Measurements from ENCODE around the gene KRTAP4-2. TPM values are rescaled to one million over a fixed set of nuclear protein-coding genes. Genes with fewer than 3 reads are reported as not detected.
"Not testable (repeated sequence)": the region's sequence is repeated elsewhere in the genome, so short reads cannot be mapped to it uniquely, and the experiment has no call there.

The KRTAP4-2 gene
- total RNA-seq, 2 experiments from 2014 or later = not detected

GRCh38 chr17:41148971-41149651 lies 28.9 kb downstream of the KRTAP4-2 start:
- H3K27ac Mint-ChIP-seq; H3K4me1 Mint-ChIP-seq; CTCF ChIA-PET; DNase-seq; H3K9me3 Mint-ChIP-seq (ENCODE audit: low read depth); H3K4me3 Mint-ChIP-seq; H3K36me3 Mint-ChIP-seq; ATAC-seq: not testable (repeated sequence)
- peaks cover 11% of the 10 kb centered on the region for H3K27me3 Mint-ChIP-seq

GRCh38 chr17:41147531-41148204 lies 30.4 kb downstream of the KRTAP4-2 start:
- CTCF ChIA-PET = no interaction called here
- ATAC-seq (no peak), DNase-seq (no peak)
- H3K36me3 Mint-ChIP-seq = peaks cover 4% of the 10 kb centered on the region
- H3K27ac Mint-ChIP-seq = no peak overlapping the region
- H3K9me3 Mint-ChIP-seq (ENCODE audit: low read depth) = peaks cover 7% of the 10 kb centered on the region
- H3K27me3 Mint-ChIP-seq = peaks cover 2% of the 10 kb centered on the region
- no peaks in the 10 kb centered on the region for H3K4me1 Mint-ChIP-seq
- H3K4me3 Mint-ChIP-seq = no peak overlapping the region

GRCh38 chr17:41145261-41145660 lies 32.8 kb downstream of the KRTAP4-2 start:
- no peak for ATAC-seq
- H3K4me3 Mint-ChIP-seq = no peak overlapping the region
- peaks cover 2% of the 10 kb centered on the region for H3K27me3 Mint-ChIP-seq
- DNase-seq = no peak
- H3K27ac Mint-ChIP-seq = no peak overlapping the region
- H3K9me3 Mint-ChIP-seq (ENCODE audit: low read depth) = peaks cover 13% of the 10 kb centered on the region
- peaks cover 4% of the 10 kb centered on the region for H3K36me3 Mint-ChIP-seq
- CTCF ChIA-PET = no interaction called here
- H3K4me1 Mint-ChIP-seq = no peaks in the 10 kb centered on the region

GRCh38 chr17:41144846-41145245 lies 33.2 kb downstream of the KRTAP4-2 start:
- Mint-ChIP-seq H3K4me3 (no peak overlapping the region), H3K36me3 (peaks cover 4% of the 10 kb centered on the region), H3K9me3 (ENCODE audit: low read depth) (peaks cover 13% of the 10 kb centered on the region), H3K4me1 (no peaks in the 10 kb centered on the region), H3K27ac (no peak overlapping the region), H3K27me3 (peaks cover 2% of the 10 kb centered on the region)
- no peak for ATAC-seq
- no peak for DNase-seq
- CTCF ChIA-PET = no interaction called here

GRCh38 chr17:41141361-41141760 lies 36.7 kb downstream of the KRTAP4-2 start:
- Mint-ChIP-seq H3K9me3 (ENCODE audit: low read depth) (peaks cover 19% of the 10 kb centered on the region), H3K36me3 (peaks cover 7% of the 10 kb centered on the region), H3K27me3 (peaks cover 4% of the 10 kb centered on the region)

GRCh38 chr17:41140360-41141131 lies 37.5 kb downstream of the KRTAP4-2 start, which contains the start of gene KRTAP4-6:
Gene KRTAP4-6, minus strand, starts transcription at chr17:41140544. Its CDS starts 57 bp downstream, at chr17:41140487.
- H3K27me3 Mint-ChIP-seq = peaks cover 4% of the 10 kb centered on the region
- CTCF ChIA-PET = no interaction called here
- no peak within 1 kb of the TSS for H3K27ac Mint-ChIP-seq
- peaks cover 7% of the 10 kb centered on the region for H3K36me3 Mint-ChIP-seq
- H3K4me3 Mint-ChIP-seq = no peak within 1 kb of the TSS
- no peak for DNase-seq
- no peak for ATAC-seq
- H3K9me3 Mint-ChIP-seq (ENCODE audit: low read depth) = peaks cover 19% of the 10 kb centered on the region
- H3K4me1 Mint-ChIP-seq = no peaks in the 10 kb centered on the region

More at GRCh38 chr17:41141361-41141760, 36.7 kb downstream of the KRTAP4-2 start:
- DNase-seq (no peak), ATAC-seq (no peak)
- CTCF ChIA-PET = no interaction called here
- H3K27ac Mint-ChIP-seq = no peak overlapping the region
- no peak overlapping the region for H3K4me3 Mint-ChIP-seq
- H3K4me1 Mint-ChIP-seq = no peaks in the 10 kb centered on the region

GRCh38 chr17:41139865-41140264 lies 38.2 kb downstream of the KRTAP4-2 start:
- peaks cover 19% of the 10 kb centered on the region for H3K9me3 Mint-ChIP-seq (ENCODE audit: low read depth)
- CTCF ChIA-PET, H3K27me3 Mint-ChIP-seq, H3K27ac Mint-ChIP-seq, DNase-seq, H3K36me3 Mint-ChIP-seq, ATAC-seq, H3K4me3 Mint-ChIP-seq, H3K4me1 Mint-ChIP-seq: not testable (repeated sequence)

- ATAC-seq (no peak), DNase-seq (no peak)
- peaks cover 3% of the 10 kb centered on the region for H3K9me3 Mint-ChIP-seq (ENCODE audit: low read depth)
- no peaks in the 10 kb centered on the region for H3K4me1 Mint-ChIP-seq
- H3K27me3 Mint-ChIP-seq = peaks cover 9% of the 10 kb centered on the region
- no peaks in the 10 kb centered on the region for H3K36me3 Mint-ChIP-seq
- CTCF ChIA-PET = no interaction called here
- H3K27ac Mint-ChIP-seq = no peak overlapping the region
- H3K4me3 Mint-ChIP-seq = no peak overlapping the region
Observed at GRCh38 chr17:41133880-41134735, 43.9 kb downstream of the KRTAP4-2 start.

- H3K36me3 Mint-ChIP-seq = no peaks in the 10 kb centered on the region
- ATAC-seq (no peak), DNase-seq (no peak)
- no peaks in the 10 kb centered on the region for H3K4me1 Mint-ChIP-seq
- no peak overlapping the region for H3K27ac Mint-ChIP-seq
- no peak overlapping the region for H3K4me3 Mint-ChIP-seq
- no peaks in the 10 kb centered on the region for H3K9me3 Mint-ChIP-seq (ENCODE audit: low read depth)
- CTCF ChIA-PET = no interaction called here
- H3K27me3 Mint-ChIP-seq = peaks cover 11% of the 10 kb centered on the region
Observed at GRCh38 chr17:41131979-41132378, 46.0 kb downstream of the KRTAP4-2 start.

Other genes starting within 250 kb of the KRTAP4-2 start
- gene KRT23, start 240.6 kb downstream of the KRTAP4-2 start, total RNA-seq = not detected
- gene KRT39, start 211.3 kb downstream of the KRTAP4-2 start, total RNA-seq = not detected
- gene KRT40, start 193.9 kb downstream of the KRTAP4-2 start, total RNA-seq = not detected
- not detected for gene KRTAP3-3, start 184.1 kb downstream of the KRTAP4-2 start, total RNA-seq
- not detected for gene KRTAP3-2, start 178.3 kb downstream of the KRTAP4-2 start, total RNA-seq
- gene KRTAP3-1, start 169.1 kb downstream of the KRTAP4-2 start, total RNA-seq = not detected
- not detected for gene KRTAP1-5, start 151.0 kb downstream of the KRTAP4-2 start, total RNA-seq
- gene KRTAP1-4, start 148.0 kb downstream of the KRTAP4-2 start, total RNA-seq = not detected
- not detected for gene KRTAP1-3, start 143.3 kb downstream of the KRTAP4-2 start, total RNA-seq
- gene KRTAP1-1, start 136.8 kb downstream of the KRTAP4-2 start, total RNA-seq = not detected
- not detected for gene KRTAP2-1, start 130.9 kb downstream of the KRTAP4-2 start, total RNA-seq
- gene KRTAP2-2, start 123.0 kb downstream of the KRTAP4-2 start, total RNA-seq = not detected
- gene KRTAP2-3, start 118.1 kb downstream of the KRTAP4-2 start, total RNA-seq = not detected
- gene KRTAP2-4, start 112.3 kb downstream of the KRTAP4-2 start, total RNA-seq = not detected
- gene KRTAP4-7, start 94.1 kb downstream of the KRTAP4-2 start, total RNA-seq = not detected
- gene KRTAP4-8, start 80.1 kb downstream of the KRTAP4-2 start, total RNA-seq = not detected
- not detected for gene KRTAP4-16, start 76.0 kb downstream of the KRTAP4-2 start, total RNA-seq
- not detected for gene KRTAP4-9, start 72.8 kb downstream of the KRTAP4-2 start, total RNA-seq
- not detected for gene KRTAP4-11, start 59.8 kb downstream of the KRTAP4-2 start, total RNA-seq
- gene KRTAP4-12, start 54.0 kb downstream of the KRTAP4-2 start, total RNA-seq = not detected
- not detected for gene KRTAP4-6, start 37.7 kb downstream of the KRTAP4-2 start, total RNA-seq
- gene KRTAP4-5, start 28.4 kb downstream of the KRTAP4-2 start, total RNA-seq = not detected
- gene KRTAP4-4, start 17.5 kb downstream of the KRTAP4-2 start, total RNA-seq = not detected
- not detected for gene KRTAP4-3, start 10.0 kb downstream of the KRTAP4-2 start, total RNA-seq
- gene KRTAP4-1, start 6.7 kb upstream of the KRTAP4-2 start, total RNA-seq = not detected
- gene KRTAP9-1, start 11.7 kb upstream of the KRTAP4-2 start, total RNA-seq = not detected
- not detected for gene KRTAP9-2, start 48.4 kb upstream of the KRTAP4-2 start, total RNA-seq
- gene KRTAP9-3, start 54.2 kb upstream of the KRTAP4-2 start, total RNA-seq = not detected
- not detected for gene KRTAP9-8, start 59.8 kb upstream of the KRTAP4-2 start, total RNA-seq
- not detected for gene KRTAP9-4, start 71.5 kb upstream of the KRTAP4-2 start, total RNA-seq
- gene KRTAP9-9, start 77.2 kb upstream of the KRTAP4-2 start, total RNA-seq = not detected
- not detected for gene KRTAP9-6, start 87.2 kb upstream of the KRTAP4-2 start, total RNA-seq
- gene KRTAP9-7, start 97.5 kb upstream of the KRTAP4-2 start, total RNA-seq = not detected
- gene KRTAP29-1, start 124.6 kb upstream of the KRTAP4-2 start, total RNA-seq = not detected
- gene KRTAP16-1, start 131.1 kb upstream of the KRTAP4-2 start, total RNA-seq = not detected
- not detected for gene KRTAP17-1, start 137.5 kb upstream of the KRTAP4-2 start, total RNA-seq
- not detected for gene KRT33A, start 172.6 kb upstream of the KRTAP4-2 start, total RNA-seq
- not detected for gene KRT33B, start 191.6 kb upstream of the KRTAP4-2 start, total RNA-seq
- gene KRT34, start 204.1 kb upstream of the KRTAP4-2 start, total RNA-seq = not detected
- gene KRT31, start 219.4 kb upstream of the KRTAP4-2 start, total RNA-seq = not detected
- gene KRT37, start 246.4 kb upstream of the KRTAP4-2 start, total RNA-seq = not detected